GM19463 (cell line): ENCODE data around the gene SNRPA.

ENCODE experiments used
- ATAC-seq: cut with Tn5 transposase; IDR thresholded peaks from one replicate; pipeline ENCODE4 v1.9.1; 2021; ENCODE audit warnings: mild to moderate bottlenecking, moderate library complexity; ENCODE audit not compliant: unreplicated experiment

The SNRPA gene

GRCh38 chr19:40799558-40800338 is 48.7 kb downstream of the SNRPA start:
- no peak for ATAC-seq

DNA sequence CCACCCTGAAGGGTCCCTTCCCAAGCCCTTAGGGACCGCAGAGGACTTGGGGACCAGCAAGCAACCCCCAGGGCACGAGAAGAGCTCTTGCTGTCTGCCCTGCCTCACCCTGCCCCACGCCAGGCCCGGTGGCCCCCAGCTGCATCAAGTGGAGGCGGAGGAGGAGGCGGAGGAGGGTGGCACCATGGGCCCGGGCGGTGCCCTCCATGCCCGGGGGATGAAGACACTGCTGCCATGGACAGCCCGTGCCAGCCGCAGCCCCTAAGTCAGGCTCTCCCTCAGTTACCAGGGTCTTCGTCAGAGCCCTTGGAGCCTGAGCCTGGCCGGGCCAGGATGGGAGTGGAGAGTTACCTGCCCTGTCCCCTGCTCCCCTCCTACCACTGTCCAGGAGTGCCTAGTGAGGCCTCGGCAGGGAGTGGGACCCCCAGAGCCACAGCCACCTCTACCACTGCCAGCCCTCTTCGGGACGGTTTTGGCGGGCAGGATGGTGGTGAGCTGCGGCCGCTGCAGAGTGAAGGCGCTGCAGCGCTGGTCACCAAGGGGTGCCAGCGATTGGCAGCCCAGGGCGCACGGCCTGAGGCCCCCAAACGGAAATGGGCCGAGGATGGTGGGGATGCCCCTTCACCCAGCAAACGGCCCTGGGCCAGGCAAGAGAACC is 49.5 kb downstream of the SNRPA start:
- ATAC-seq, result no peak

DNA sequence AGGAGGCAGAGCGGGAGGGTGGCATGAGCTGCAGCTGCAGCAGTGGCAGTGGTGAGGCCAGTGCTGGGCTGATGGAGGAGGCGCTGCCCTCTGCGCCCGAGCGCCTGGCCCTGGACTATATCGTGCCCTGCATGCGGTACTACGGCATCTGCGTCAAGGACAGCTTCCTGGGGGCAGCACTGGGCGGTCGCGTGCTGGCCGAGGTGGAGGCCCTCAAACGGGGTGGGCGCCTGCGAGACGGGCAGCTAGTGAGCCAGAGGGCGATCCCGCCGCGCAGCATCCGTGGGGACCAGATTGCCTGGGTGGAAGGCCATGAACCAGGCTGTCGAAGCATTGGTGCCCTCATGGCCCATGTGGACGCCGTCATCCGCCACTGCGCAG is 50.0 kb downstream of the SNRPA start:
- ATAC-seq, result no peak

- no peak for ATAC-seq
Observed at GRCh38 chr19:40801426-40802299, 50.7 kb downstream of the SNRPA start.

- no peak for ATAC-seq
Observed at GRCh38 chr19:40802300-40803169, 51.5 kb downstream of the SNRPA start.

- no peak for ATAC-seq
Observed at GRCh38 chr19:40803170-40803856, 52.3 kb downstream of the SNRPA start.

GRCh38 chr19:40803857-40804782 is 53.1 kb downstream of the SNRPA start:
- no peak for ATAC-seq

DNA sequence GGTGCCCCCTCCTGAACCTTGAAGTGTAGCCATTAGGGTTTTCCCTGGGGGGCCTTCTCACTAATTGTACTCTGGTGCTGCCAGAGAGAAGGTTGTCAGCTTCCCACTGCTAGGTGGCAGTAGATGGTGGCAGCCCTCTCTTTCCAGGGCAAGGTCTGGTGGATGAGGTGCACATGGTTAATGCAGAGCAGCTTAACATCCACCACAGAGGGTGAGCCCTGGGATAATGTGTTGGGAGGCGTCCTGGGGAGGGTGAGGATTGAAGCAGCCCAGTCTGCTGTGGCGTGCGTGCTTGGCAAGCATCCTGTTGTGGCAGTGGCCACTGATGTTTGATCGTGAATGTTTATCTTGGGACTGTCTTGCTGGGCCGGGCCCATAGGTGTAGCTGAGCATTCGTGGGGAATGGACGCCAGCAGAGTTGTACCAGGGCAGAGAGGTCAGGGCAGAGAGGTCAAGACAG is 53.8 kb downstream of the SNRPA start:
- no peak for ATAC-seq

- no peak for ATAC-seq
Observed at GRCh38 chr19:40805258-40805868, 54.4 kb downstream of the SNRPA start.

GRCh38 chr19:40806423-40807146 is 55.6 kb downstream of the SNRPA start:
- ATAC-seq, result peak; percentile 46

- ATAC-seq, result no peak
Observed at GRCh38 chr19:40807147-40808020, 56.4 kb downstream of the SNRPA start.

DNA sequence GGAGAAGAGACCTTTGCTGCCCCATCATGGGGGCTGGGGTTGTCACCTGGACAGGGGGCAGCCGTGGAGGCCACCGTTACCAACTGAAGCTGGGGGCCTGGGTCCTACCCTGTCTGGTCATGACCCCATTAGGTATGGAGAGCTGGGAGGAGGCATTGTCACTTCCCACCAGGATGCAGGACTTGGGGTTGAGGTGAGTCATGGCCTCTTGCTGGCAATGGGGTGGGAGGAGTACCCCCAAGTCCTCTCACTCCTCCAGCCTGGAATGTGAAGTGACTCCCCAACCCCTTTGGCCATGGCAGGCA is 57.0 kb downstream of the SNRPA start:
- no peak for ATAC-seq

DNA sequence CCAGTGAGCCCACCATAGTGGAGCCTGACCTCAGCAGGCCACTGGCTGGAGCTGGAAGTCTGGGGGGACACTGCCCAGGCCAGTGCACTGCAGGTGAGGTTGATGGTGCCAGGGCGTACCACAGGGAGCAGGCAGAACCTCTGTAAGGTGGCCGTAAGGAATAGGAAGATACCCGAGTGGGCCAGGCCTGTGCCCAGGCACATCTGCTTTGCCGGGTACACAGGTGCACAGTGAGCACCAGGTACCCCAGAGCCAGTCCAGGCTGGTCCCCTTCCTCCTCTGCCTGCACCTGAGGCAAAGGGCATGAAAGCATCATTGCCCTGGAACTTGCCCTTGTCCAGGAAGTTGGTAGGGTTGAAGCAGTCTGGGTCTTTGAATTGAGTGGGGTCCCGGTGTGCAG is 57.5 kb downstream of the SNRPA start:
- no peak for ATAC-seq

DNA sequence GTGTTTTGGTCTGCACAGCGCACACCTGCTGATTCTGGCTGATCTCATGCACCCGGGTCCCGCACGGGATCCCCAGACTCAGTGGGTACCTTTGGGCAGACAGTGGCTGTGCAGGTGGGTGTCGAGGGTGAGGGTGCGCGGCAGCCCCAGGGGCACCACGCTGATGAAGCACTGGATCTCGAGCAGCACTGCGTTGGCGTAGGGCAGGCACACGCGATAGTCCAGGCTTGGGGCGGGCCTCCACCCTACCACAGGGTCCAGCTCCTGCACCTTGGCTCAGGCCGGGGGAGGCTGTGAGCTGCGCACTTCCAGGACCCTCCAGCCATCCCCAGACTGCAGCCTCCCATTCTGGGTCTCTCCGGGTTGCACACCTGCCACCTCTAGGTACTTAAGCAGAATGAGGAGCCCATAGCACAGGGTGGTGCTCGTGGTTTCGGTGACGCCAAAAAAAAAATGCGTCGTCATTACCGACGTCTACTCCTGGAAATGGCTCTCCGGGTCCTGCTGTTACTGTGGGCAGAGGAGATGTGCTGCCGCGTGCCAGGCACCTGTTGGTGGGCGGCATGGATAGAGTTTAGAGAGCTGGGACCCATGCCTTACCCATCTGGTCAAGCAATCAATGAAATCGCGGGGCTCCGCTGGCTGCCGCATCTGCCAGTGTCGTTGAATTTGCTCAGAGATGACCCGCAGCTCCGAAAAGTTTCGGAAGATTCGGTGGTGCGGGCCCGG is 58.5 kb downstream of the SNRPA start:
- no peak for ATAC-seq

- no peak for ATAC-seq
Observed at GRCh38 chr19:40810160-40810559, 59.2 kb downstream of the SNRPA start.

DNA sequence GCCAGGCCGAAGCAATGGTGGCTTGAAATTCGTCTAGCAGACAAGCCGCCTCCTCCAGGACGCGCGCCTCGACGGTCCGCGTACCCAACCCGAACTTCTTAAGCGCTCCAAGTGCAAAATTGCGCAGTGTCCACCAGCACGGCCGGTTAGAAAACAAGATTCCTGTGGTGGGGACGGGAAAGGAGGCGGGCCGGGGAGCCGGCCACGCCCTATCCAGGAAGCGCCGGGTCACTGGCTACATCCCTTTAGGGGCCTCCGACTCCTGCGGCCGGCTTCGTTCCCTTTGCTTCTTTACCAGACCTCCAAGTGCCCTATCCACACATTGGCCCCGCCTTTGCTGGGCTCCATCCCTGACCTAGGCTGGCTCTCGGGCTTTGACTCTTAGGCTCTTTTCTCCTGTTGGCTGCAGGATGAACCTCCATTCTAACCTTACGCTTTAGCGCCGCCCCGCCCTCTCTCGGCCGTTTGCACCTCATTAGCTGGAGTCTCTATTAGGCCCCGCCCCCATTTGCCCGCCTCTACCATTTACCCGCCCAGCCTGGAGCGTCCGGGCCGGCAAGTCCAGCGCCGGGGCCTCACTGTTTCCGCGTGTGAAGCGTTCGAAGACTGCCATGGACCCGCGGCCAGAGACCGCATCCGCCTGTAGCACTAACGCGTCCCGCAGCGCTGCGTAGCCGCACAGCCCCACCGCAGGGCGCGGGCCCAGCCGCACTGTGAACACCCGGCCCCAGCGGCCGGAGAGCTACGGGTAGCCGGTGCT is 59.8 kb downstream of the SNRPA start:
- peak; percentile 72 for ATAC-seq
